OCI-LY3 (cell line): ENCODE measurements around the gene HECW1.

ENCODE experiments used
- H2AFZ ChIP-seq: fragments of 200-600, 300-600 bp; shearing (Covaris generic); 2 replicates; pipeline ENCODE4 v1.6.0; 2014; ENCODE audit warnings: antibody characterized with exemption, low read depth, low read length
- H3K27ac ChIP-seq: fragments of 200-600, 300-600 bp; sonication (generic); 2 replicates; pipeline ENCODE4 v1.5.1; 2014; ENCODE audit warnings: mild to moderate bottlenecking, low read length, moderate library complexity, mixed read lengths
- H3K27me3 ChIP-seq: fragments of 200-600, 300-600 bp; sonication (generic); 2 replicates; pipeline ENCODE4 v1.6.1; 2014; ENCODE audit warnings: low read depth, low read length, mixed read lengths
- H3K36me3 ChIP-seq: fragments of 200-600, 300-600 bp; sonication (generic); replicated peaks from 2 replicates; pipeline ENCODE3; 2014; ENCODE audit warnings: low read depth, low read length, mixed read lengths
- H3K4me1 ChIP-seq: fragments of 300-600, 200-600 bp; sonication (generic); 2 replicates; pipeline ENCODE4 v1.6.1; 2014; ENCODE audit warnings: low read length, mixed read lengths
- H3K4me2 ChIP-seq: fragments of 200-600, 300-600 bp; sonication (generic); 2 replicates; pipeline ENCODE4 v1.6.1; 2014; ENCODE audit warnings: low read length, mixed read lengths
- H3K4me3 ChIP-seq: fragments of 300-600, 200-600 bp; sonication (generic); 2 replicates; pipeline ENCODE4 v1.5.1; 2014; ENCODE audit warnings: antibody characterized with exemption, mild to moderate bottlenecking, low read length, moderate library complexity
- H3K79me2 ChIP-seq: fragments of 300-600, 200-600 bp; shearing (Covaris generic); 2 replicates; pipeline ENCODE4 v1.6.1; 2014; ENCODE audit warnings: mild to moderate bottlenecking, low read length, mixed read lengths
- H3K9ac ChIP-seq: fragments of 300-600, 200-600 bp; shearing (Covaris generic); 2 replicates; pipeline ENCODE4 v1.6.0; 2014; ENCODE audit warnings: mild to moderate bottlenecking, low read length, moderate library complexity
- H3K9me3 ChIP-seq: fragments of 200-600, 300-600 bp; shearing (Covaris generic); 2 replicates; pipeline ENCODE4 v1.6.1; 2014; ENCODE audit warnings: low read length, mixed read lengths; ENCODE audit not compliant: insufficient read depth
- H4K20me1 ChIP-seq: fragments of 200-600, 300-600 bp; sonication (generic); 2 replicates; pipeline ENCODE4 v1.6.1; 2016; ENCODE audit warnings: low read length, mixed read lengths; ENCODE audit not compliant: insufficient read depth
- EZH2phosphoT487 ChIP-seq: fragments of 200-600 bp; shearing (Covaris generic); IDR thresholded peaks from 2 replicates; pipeline ENCODE4 v1.6.1; 2018; ENCODE audit warnings: antibody characterized with exemption, mixed run types, low read depth
- TF ChIP-seq, protein P1 (sequence below): fragments of 200-600, 300-600 bp; sonication (generic); IDR thresholded peaks from 2 replicates; pipeline ENCODE4 v1.5.1; 2014; ENCODE audit warnings: antibody characterized with exemption, low read length, low read depth

HECW1 gene

DNA sequence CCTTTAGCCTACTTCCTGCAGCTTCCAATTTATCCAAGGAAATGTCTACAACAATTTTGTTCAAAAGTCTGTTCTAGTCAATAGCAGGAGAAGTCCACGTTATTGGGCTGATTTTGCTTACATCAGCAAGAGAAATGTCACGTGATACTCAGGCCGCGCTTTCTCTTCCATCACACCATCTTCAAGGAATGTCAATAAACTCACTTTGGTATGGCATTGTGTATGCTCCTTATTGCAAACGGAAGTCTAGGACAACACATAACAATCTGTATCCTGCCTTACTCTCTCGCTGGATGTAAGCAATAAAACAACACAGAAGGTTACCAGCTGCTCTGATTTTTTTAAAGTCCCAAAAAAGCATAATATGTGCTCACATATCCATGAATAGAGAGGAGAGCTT is 453.3 kb downstream of the HECW1 start:
- no peak for TF ChIP-seq EZH2phosphoT487
- TF ChIP-seq, protein P1, sequence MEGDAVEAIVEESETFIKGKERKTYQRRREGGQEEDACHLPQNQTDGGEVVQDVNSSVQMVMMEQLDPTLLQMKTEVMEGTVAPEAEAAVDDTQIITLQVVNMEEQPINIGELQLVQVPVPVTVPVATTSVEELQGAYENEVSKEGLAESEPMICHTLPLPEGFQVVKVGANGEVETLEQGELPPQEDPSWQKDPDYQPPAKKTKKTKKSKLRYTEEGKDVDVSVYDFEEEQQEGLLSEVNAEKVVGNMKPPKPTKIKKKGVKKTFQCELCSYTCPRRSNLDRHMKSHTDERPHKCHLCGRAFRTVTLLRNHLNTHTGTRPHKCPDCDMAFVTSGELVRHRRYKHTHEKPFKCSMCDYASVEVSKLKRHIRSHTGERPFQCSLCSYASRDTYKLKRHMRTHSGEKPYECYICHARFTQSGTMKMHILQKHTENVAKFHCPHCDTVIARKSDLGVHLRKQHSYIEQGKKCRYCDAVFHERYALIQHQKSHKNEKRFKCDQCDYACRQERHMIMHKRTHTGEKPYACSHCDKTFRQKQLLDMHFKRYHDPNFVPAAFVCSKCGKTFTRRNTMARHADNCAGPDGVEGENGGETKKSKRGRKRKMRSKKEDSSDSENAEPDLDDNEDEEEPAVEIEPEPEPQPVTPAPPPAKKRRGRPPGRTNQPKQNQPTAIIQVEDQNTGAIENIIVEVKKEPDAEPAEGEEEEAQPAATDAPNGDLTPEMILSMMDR = no peak
- Histone ChIP-seq H3K79me2 (no peaks in the 10 kb centered on the region), H3K4me3 (no peak overlapping the region), H4K20me1 (no peaks in the 10 kb centered on the region), H3K4me1 (no peaks in the 10 kb centered on the region), H3K36me3 (no peaks in the 10 kb centered on the region), H2AFZ (no peak overlapping the region), H3K9ac (no peak overlapping the region), H3K9me3 (no peaks in the 10 kb centered on the region), H3K27ac (no peak overlapping the region), H3K27me3 (peaks cover 31% of the 10 kb centered on the region), H3K4me2 (no peak overlapping the region)

DNA sequence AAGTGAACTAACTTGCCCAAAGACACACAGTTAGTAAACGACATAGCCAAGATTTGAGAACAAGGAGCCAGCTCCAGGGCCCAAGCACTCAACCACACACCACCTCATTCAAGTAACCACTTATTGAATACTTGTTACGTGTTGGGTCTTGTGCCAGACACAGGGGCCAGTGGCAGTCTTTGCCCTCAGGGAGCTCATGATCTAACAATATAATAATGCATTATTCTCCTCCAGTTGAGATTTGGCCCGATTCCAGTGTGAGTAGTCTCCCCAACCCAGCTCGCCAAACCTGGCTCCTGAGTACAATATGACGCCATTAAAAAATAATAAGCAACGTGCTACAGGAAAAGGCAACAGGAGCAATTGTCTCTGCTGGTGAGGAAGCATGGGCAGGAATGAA is 456.1 kb downstream of the HECW1 start:
- H2AFZ ChIP-seq = no peak overlapping the region
- H3K27ac ChIP-seq = no peak overlapping the region
- no peak overlapping the region for H3K9ac ChIP-seq
- no peaks in the 10 kb centered on the region for H4K20me1 ChIP-seq
- H3K36me3 ChIP-seq = no peaks in the 10 kb centered on the region
- TF ChIP-seq, protein P1 = no peak
- TF ChIP-seq EZH2phosphoT487 = no peak
- peaks cover 12% of the 10 kb centered on the region for H3K27me3 ChIP-seq
- H3K9me3 ChIP-seq = no peaks in the 10 kb centered on the region
- no peak overlapping the region for H3K4me2 ChIP-seq
- H3K4me3 ChIP-seq = no peak overlapping the region
- no peaks in the 10 kb centered on the region for H3K79me2 ChIP-seq
- 0 out of 2 replicates have a peak, but pooled peaks cover 4% of the 10 kb centered on the region for H3K4me1 ChIP-seq

DNA sequence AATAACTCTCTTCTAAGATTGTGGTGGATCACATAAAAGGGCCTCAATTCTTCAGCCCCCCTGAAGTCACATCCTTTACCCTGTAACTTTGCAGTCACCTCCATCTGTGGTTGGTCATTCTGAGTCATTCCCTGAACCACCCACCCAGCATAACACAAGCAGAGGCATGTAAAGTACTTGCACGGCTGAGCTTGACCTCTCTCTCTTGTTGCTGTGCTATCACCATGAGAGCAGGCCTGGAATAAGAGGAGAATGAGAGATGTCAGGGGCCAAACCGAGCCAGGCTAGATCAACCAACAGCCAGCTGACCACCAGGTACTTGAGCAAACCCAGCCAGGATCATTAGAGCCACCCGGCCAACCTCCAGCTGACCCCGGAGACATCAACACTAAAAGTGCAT is 457.0 kb downstream of the HECW1 start:
- H3K79me2 ChIP-seq = no peaks in the 10 kb centered on the region
- no peak overlapping the region for H3K9ac ChIP-seq
- TF ChIP-seq, protein P1 = no peak
- no peak for TF ChIP-seq EZH2phosphoT487
- no peak overlapping the region for H2AFZ ChIP-seq
- no peaks in the 10 kb centered on the region for H3K36me3 ChIP-seq
- H3K4me3 ChIP-seq = no peak overlapping the region
- H3K27ac ChIP-seq = no peak overlapping the region
- H4K20me1 ChIP-seq = no peaks in the 10 kb centered on the region
- no peaks in the 10 kb centered on the region for H3K9me3 ChIP-seq
- H3K4me1 ChIP-seq = 0 out of 2 replicates have a peak, but pooled peaks cover 4% of the 10 kb centered on the region
- peaks cover 10% of the 10 kb centered on the region for H3K27me3 ChIP-seq
- no peak overlapping the region for H3K4me2 ChIP-seq

DNA sequence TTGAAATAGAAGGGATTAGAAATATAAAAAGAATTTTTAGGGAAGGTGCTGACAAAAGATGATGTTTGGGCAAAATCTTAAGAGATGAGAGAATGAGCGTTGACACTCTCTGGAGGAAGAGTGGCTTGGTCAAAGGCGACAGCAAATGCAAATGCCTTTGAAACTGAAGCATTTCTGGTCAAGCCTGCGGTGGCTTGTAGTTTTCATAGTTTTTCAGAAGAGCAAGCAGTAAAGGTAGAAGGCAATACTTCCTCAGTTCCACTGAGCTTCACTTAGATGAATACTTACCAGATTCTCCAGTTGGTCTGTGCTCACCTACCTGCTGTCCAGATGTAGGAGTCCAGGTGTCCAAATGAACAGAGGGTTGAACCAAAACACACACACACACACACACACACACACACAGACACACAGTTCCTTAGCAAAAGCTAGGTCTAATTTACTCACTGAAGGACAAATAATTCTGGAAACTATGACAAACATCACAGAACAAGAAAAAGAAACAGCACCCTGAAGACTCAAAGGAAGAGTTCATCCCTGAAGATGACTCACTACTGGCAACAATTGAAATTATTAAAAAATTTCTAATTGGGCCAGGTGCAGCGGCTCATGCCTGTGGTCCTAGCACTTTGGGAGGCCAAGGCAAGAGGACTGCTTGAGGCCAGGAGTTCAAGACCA is 458.4 kb downstream of the HECW1 start:
- Histone ChIP-seq H3K79me2 (no peaks in the 10 kb centered on the region), H3K27ac (no peak overlapping the region), H4K20me1 (no peaks in the 10 kb centered on the region), H3K36me3 (no peaks in the 10 kb centered on the region), H3K9me3 (no peaks in the 10 kb centered on the region), H2AFZ (no peak overlapping the region), H3K4me3 (no peak overlapping the region), H3K4me1 (0 out of 2 replicates have a peak, but pooled peaks cover 4% of the 10 kb centered on the region), H3K27me3 (peaks cover 8% of the 10 kb centered on the region), H3K4me2 (no peak overlapping the region), H3K9ac (no peak overlapping the region)
- TF ChIP-seq, protein P1 = no peak
- no peak for TF ChIP-seq EZH2phosphoT487
